Ascending aorta (tissue), 2 donors: ENCODE results near the gene DNAJC8. TPM values are rescaled to one million over a fixed set of nuclear protein-coding genes. Genes with fewer than 3 reads are reported as not detected.
A peak's percentile ranks its signal among the peaks of the same experiment; 100 is the strongest.

Experiments used
- DNase-seq, 2 donors: peaks; one replicate each; pipeline ENCODE4 v3.0.0-alpha.2; 2019; ENCODE audit warnings: low spot score in 2 of 2
- H3K27ac ChIP-seq, 2 donors: fragments of 200-600 bp; sonication (generic); one replicate each; pipeline ENCODE4 v1.5.1; 2016 to 2017; ENCODE audit warnings: mild to moderate bottlenecking in 1 of 2
- H3K27me3 ChIP-seq: fragments of 200-600 bp; sonication (generic); one replicate; pipeline ENCODE4 v1.5.1; 2017
- H3K36me3 ChIP-seq, 2 donors: fragments of 200-600 bp; sonication (generic); one replicate each; pipeline ENCODE4 v1.5.1; 2016
- H3K4me1 ChIP-seq, 2 donors: fragments of 200-600 bp; sonication (generic); one replicate each; pipeline ENCODE4 v1.5.1; 2016 to 2017; ENCODE audit warnings: mild to moderate bottlenecking in 1 of 2
- H3K4me3 ChIP-seq, 2 donors: fragments of 200-600 bp; sonication (generic); one replicate each; pipeline ENCODE4 v1.5.1; 2016 to 2017; ENCODE audit warnings: mild to moderate bottlenecking in 1 of 2
- H3K9me3 ChIP-seq, 2 donors: fragments of 200-600 bp; sonication (generic); one replicate each; pipeline ENCODE4 v1.5.1; 2016
- CTCF ChIP-seq, 3 experiments: fragments of 200-600 bp in 2 of 3; fragments of 450-650 bp in 1 of 3; sonication (generic) in 2 of 3; IDR thresholded peaks; one replicate each; pipeline ENCODE4 v1.5.1; 2016 to 2019; ENCODE audit warnings: antibody characterized with exemption in 3 of 3, mild to moderate bottlenecking in 1 of 3, moderate library complexity in 1 of 3
- intact Hi-C: fragments of 100-400 bp; cut with DNase I; formaldehyde crosslinking; loops from one replicate; pipeline ENCODE4 v1.15.1; 2023
- total RNA-seq: library from RNA; depleted of rRNA; stranded (reverse); fragments of >200 nt; gene quantifications from one replicate; pipeline ENCODE4 v1.1.0, GENCODE V29; 2016

DNAJC8 gene
- total RNA-seq, 1 donor from 2014 or later, result 65.2 TPM

- intact Hi-C loops, result loop anchor here (5.0 to 10.0 kb wide), 2 partner anchors 186 to 258 kb away; partner anchors contain the start of gene RCC1
- no peaks in the 10 kb centered on the region for H3K36me3 ChIP-seq
- peak overlapping the region; percentile 79 to 87 for H3K27ac ChIP-seq
- H3K4me3 ChIP-seq, result peak overlapping the region; percentile 31 to 41
- H3K4me1 ChIP-seq, result peaks cover 14 to 29% of the 10 kb centered on the region in 2 donors
- peak in 1 of 2 donors; percentile 83 for DNase-seq
- no peaks in the 10 kb centered on the region for H3K9me3 ChIP-seq
- no peaks in the 10 kb centered on the region for H3K27me3 ChIP-seq
- TF ChIP-seq CTCF (IDR thresholded peaks at IDR 0.05), result no peak
These were observed 16.4 kb upstream of the DNAJC8 start for GRCh38 chr1:28249013-28249865.

GRCh38 chr1:28248273-28249012, 15.6 kb upstream of the DNAJC8 start:
- intact Hi-C loops, result loop anchor here (1.0 to 10.0 kb wide), 3 partner anchors 121 to 259 kb away; partner anchors contain the start of genes PHACTR4 and RCC1
- Histone ChIP-seq H3K4me3 (peak overlapping the region; percentile 31 to 54), H3K4me1 (peaks cover 14 to 29% of the 10 kb centered on the region in 2 donors), H3K36me3 (no peaks in the 10 kb centered on the region), H3K27me3 (no peaks in the 10 kb centered on the region), H3K9me3 (no peaks in the 10 kb centered on the region), H3K27ac (peak overlapping the region; percentile 79 to 87)
- peak; percentile 81 to 95 (median 90) for TF ChIP-seq CTCF (IDR thresholded peaks at IDR 0.05)
- DNase-seq, result peak in 1 of 2 donors; percentile 90

- no peaks in the 10 kb centered on the region for H3K9me3 ChIP-seq
- no peaks in the 10 kb centered on the region for H3K36me3 ChIP-seq
- H3K27me3 ChIP-seq, result no peaks in the 10 kb centered on the region
- peak overlapping the region; percentile 79 to 87 for H3K27ac ChIP-seq
- H3K4me3 ChIP-seq, result peak overlapping the region in 1 of 2 donors; percentile 54
- TF ChIP-seq CTCF (IDR thresholded peaks at IDR 0.05), result no peak
- no peak for DNase-seq
- intact Hi-C loops, result loop anchor here (1.0 to 10.0 kb wide), 5 partner anchors 12 to 260 kb away; partner anchors contain the start of genes PHACTR4, RCC1 and SESN2
- peaks cover 14 to 29% of the 10 kb centered on the region in 2 donors for H3K4me1 ChIP-seq
These were observed 14.9 kb upstream of the DNAJC8 start for GRCh38 chr1:28247612-28248272.

GRCh38 chr1:28246427-28246832, 13.6 kb upstream of the DNAJC8 start:
- peak in 1 of 2 donors; percentile 59 for DNase-seq
- Histone ChIP-seq H3K4me3 (peak overlapping the region; percentile 56 to 62), H3K4me1 (peaks cover 14 to 27% of the 10 kb centered on the region in 2 donors), H3K36me3 (no peaks in the 10 kb centered on the region), H3K27me3 (no peaks in the 10 kb centered on the region), H3K27ac (peak overlapping the region; percentile 56 to 61), H3K9me3 (no peaks in the 10 kb centered on the region)
- TF ChIP-seq CTCF (IDR thresholded peaks at IDR 0.05), result no peak
- intact Hi-C loops, result loop anchor here (1.0 to 10.0 kb wide), 3 partner anchors 10 to 261 kb away; partner anchors contain the start of genes ATP5IF1 and RCC1
